H9 (cell line): Measurements from ENCODE around the gene KLHL21. TPM values are rescaled to one million over a fixed set of nuclear protein-coding genes. Genes with fewer than 3 reads are reported as not detected.
A peak's percentile ranks its signal among the peaks of the same experiment; 100 is the strongest.

Experiments
- DNase-seq: peaks from one replicate; pipeline ENCODE4 v3.0.0-alpha.2; 2017
- H2AFZ ChIP-seq: one replicate; pipeline ENCODE4 v1.6.1; 2013; ENCODE audit warnings: mild to moderate bottlenecking, low read length, control low read depth, moderate library complexity
- H2AK5ac ChIP-seq: 2 replicates; pipeline ENCODE4 v1.6.1; 2013; ENCODE audit warnings: low read length, control low read depth, mixed read lengths; ENCODE audit not compliant: insufficient read length
- H2BK120ac ChIP-seq: one replicate; pipeline ENCODE4 v1.6.1; 2013; ENCODE audit warnings: low read depth, mild to moderate bottlenecking, low read length, control low read depth, inconsistent platforms; ENCODE audit not compliant: poor library complexity, severe bottlenecking
- H2BK12ac ChIP-seq: 2 replicates; pipeline ENCODE4 v1.6.1; 2013; ENCODE audit warnings: low read length, control low read depth, mixed read lengths, low read depth; ENCODE audit not compliant: insufficient read length
- H2BK15ac ChIP-seq: 2 replicates; pipeline ENCODE4 v1.6.1; 2013; ENCODE audit warnings: low read depth, low read length, control low read depth
- H2BK20ac ChIP-seq: one replicate; pipeline ENCODE4 v1.6.1; 2013; ENCODE audit warnings: low read depth, mild to moderate bottlenecking, low read length, control low read depth, inconsistent platforms; ENCODE audit not compliant: poor library complexity, severe bottlenecking
- H2BK5ac ChIP-seq: 2 replicates; pipeline ENCODE4 v1.6.1; 2013; ENCODE audit warnings: low read length, control low read depth, mixed read lengths; ENCODE audit not compliant: insufficient read length
- H3K14ac ChIP-seq: 2 replicates; pipeline ENCODE4 v1.6.1; 2013; ENCODE audit warnings: low read length, control low read depth; ENCODE audit not compliant: insufficient read depth
- H3K18ac ChIP-seq: 2 replicates; pipeline ENCODE4 v1.6.1; 2013; ENCODE audit warnings: low read depth, mild to moderate bottlenecking, mixed read lengths, low read length, control low read depth; ENCODE audit not compliant: insufficient read length
- H3K23ac ChIP-seq: 2 replicates; pipeline ENCODE4 v1.6.1; 2013; ENCODE audit warnings: low read length, control low read depth, mixed read lengths, low read depth; ENCODE audit not compliant: insufficient read length
- H3K23me2 ChIP-seq: 2 replicates; pipeline ENCODE4 v1.6.1; 2013; ENCODE audit warnings: low read depth, mild to moderate bottlenecking, mixed read lengths, low read length, control low read depth; ENCODE audit not compliant: insufficient read length, poor library complexity, severe bottlenecking
- H3K27ac ChIP-seq: 2 replicates; pipeline ENCODE4 v1.5.1; 2013; ENCODE audit warnings: low read length, control low read depth, mixed read lengths, low read depth; ENCODE audit not compliant: insufficient read length
- H3K27me3 ChIP-seq: 2 replicates; pipeline ENCODE4 v1.6.1; 2013; ENCODE audit warnings: low read length, control low read depth, inconsistent platforms; ENCODE audit not compliant: insufficient read depth
- H3K4ac ChIP-seq: 2 replicates; pipeline ENCODE4 v1.6.1; 2013; ENCODE audit warnings: low read depth, mild to moderate bottlenecking, control low read depth, inconsistent platforms, low read length, moderate library complexity
- H3K4me1 ChIP-seq: 2 replicates; pipeline ENCODE4 v1.6.1; 2013; ENCODE audit warnings: low read length, control low read depth, inconsistent platforms; ENCODE audit not compliant: insufficient read depth
- H3K4me2 ChIP-seq: 2 replicates; pipeline ENCODE4 v1.6.1; 2013; ENCODE audit warnings: low read length, control low read depth, mixed read lengths; ENCODE audit not compliant: insufficient read length, insufficient read depth
- H3K56ac ChIP-seq: 2 replicates; pipeline ENCODE4 v1.6.1; 2013; ENCODE audit warnings: low read depth, mild to moderate bottlenecking, mixed read lengths, low read length, control low read depth; ENCODE audit not compliant: insufficient read length
- H3K79me1 ChIP-seq: 2 replicates; pipeline ENCODE4 v1.6.1; 2013; ENCODE audit warnings: low read depth, mild to moderate bottlenecking, moderate library complexity, low read length, control low read depth, inconsistent platforms; ENCODE audit not compliant: insufficient read depth, poor library complexity, severe bottlenecking
- H3K79me2 ChIP-seq: 2 replicates; pipeline ENCODE4 v1.6.1; 2013; ENCODE audit warnings: low read length, control low read depth, inconsistent platforms; ENCODE audit not compliant: insufficient read depth
- H3K9ac ChIP-seq: 2 replicates; pipeline ENCODE4 v1.6.1; 2013; ENCODE audit warnings: low read length, control low read depth, mixed read lengths; ENCODE audit not compliant: insufficient read length; ENCODE audit errors: extremely low read depth
- H3K9me3 ChIP-seq: one replicate; pipeline ENCODE4 v1.6.1; 2013; ENCODE audit warnings: low read depth, low read length, inconsistent platforms; ENCODE audit not compliant: control insufficient read depth
- H3T11ph ChIP-seq: one replicate; pipeline ENCODE4 v1.6.1; 2013; ENCODE audit warnings: mild to moderate bottlenecking, low read length, control low read depth, inconsistent platforms
- H4K20me1 ChIP-seq: one replicate; pipeline ENCODE4 v1.6.1; 2013; ENCODE audit not compliant: control insufficient read depth, insufficient read length, insufficient read depth
- H4K5ac ChIP-seq: 2 replicates; pipeline ENCODE4 v1.6.1; 2013; ENCODE audit warnings: low read depth, mild to moderate bottlenecking, mixed read lengths, low read length, control low read depth; ENCODE audit not compliant: insufficient read length
- H4K8ac ChIP-seq: replicated peaks from 2 replicates; pipeline ENCODE4 v1.6.1; 2013; ENCODE audit warnings: low read length, control low read depth, mixed read lengths, low read depth; ENCODE audit not compliant: insufficient read length
- H4K91ac ChIP-seq: 2 replicates; pipeline ENCODE4 v1.6.1; 2013; ENCODE audit warnings: low read depth, mild to moderate bottlenecking, moderate library complexity, mixed read lengths, low read length, control low read depth; ENCODE audit not compliant: insufficient read length
- H3K27ac Mint-ChIP-seq, 3 experiments: 2 replicates in 2 of 3; 3 replicates in 1 of 3; pipeline ENCODE4 v1.8.0; 2020 to 2021; ENCODE audit warnings: mixed read lengths in 3 of 3, mild to moderate bottlenecking in 1 of 3, moderate library complexity in 1 of 3
- H3K27me3 Mint-ChIP-seq: 2 replicates; pipeline ENCODE4 v1.8.0; 2021; ENCODE audit warnings: low read depth, mild to moderate bottlenecking, moderate library complexity, mixed read lengths
- H3K36me3 Mint-ChIP-seq, 3 experiments: 2 replicates in 2 of 3; 3 replicates in 1 of 3; pipeline ENCODE4 v1.8.0; 2020 to 2021; ENCODE audit warnings: low read depth in 3 of 3, mixed read lengths in 3 of 3; ENCODE audit not compliant: insufficient read depth in 1 of 3
- H3K4me1 Mint-ChIP-seq, 2 experiments: 2 replicates each; pipeline ENCODE4 v1.8.0; 2020; ENCODE audit warnings: mixed read lengths in 2 of 2
- H3K4me3 Mint-ChIP-seq, 2 experiments: 2 replicates in 1 of 2; 3 replicates in 1 of 2; pipeline ENCODE4 v1.8.0; 2020 to 2021; ENCODE audit warnings: mild to moderate bottlenecking in 2 of 2, mixed read lengths in 2 of 2, moderate library complexity in 1 of 2
- H3K9me3 Mint-ChIP-seq, 2 experiments: 2 replicates in 1 of 2; 3 replicates in 1 of 2; pipeline ENCODE4 v1.8.0; 2020; ENCODE audit warnings: mild to moderate bottlenecking in 2 of 2, mixed read lengths in 2 of 2, moderate library complexity in 1 of 2
- CTCF ChIP-seq: fragments of 200-600 bp; sonication (generic); conservative IDR thresholded peaks from 3 replicates; pipeline ENCODE4 v1.8.0; 2021; ENCODE audit warnings: antibody characterized with exemption, mild to moderate bottlenecking
- WGBS: extraction: QIAGEN DNeasy Blood & Tissue Kit; methylation state at CpG from one replicate; pipeline ENCODE4 v1.1.7; 2013; ENCODE audit warnings: missing lambda C conversion rate, low lambda C conversion rate, mixed read lengths; ENCODE audit not compliant: insufficient read length; ENCODE audit errors: extremely low coverage; 5-methylcytosine and 5-hydroxymethylcytosine counted together
- total RNA-seq: library from RNA; stranded (reverse); gene quantifications from 2 replicates; pipeline ENCODE4 v1.2.1, GENCODE V29; 2021

KLHL21 gene
- total RNA-seq, 1 experiment from 2014 or later: 31.9 TPM

- H2AFZ ChIP-seq: no peak overlapping the region
- no peak overlapping the region for H4K91ac ChIP-seq
- no peak overlapping the region for H4K8ac ChIP-seq
- H3K4ac ChIP-seq: no peak overlapping the region
- peak overlapping the region in 1 of 2 experiments; percentile 36; a peak in 4 of 5 replicates for H3K4me3 Mint-ChIP-seq
- H3T11ph ChIP-seq: no peak overlapping the region
- whole genome bisulfite sequencing: no CpG with 5 or more reads among the region's 21 CpGs
- H3K9me3 ChIP-seq: no peaks in the 10 kb centered on the region
- no peak overlapping the region for H3K18ac ChIP-seq
- H3K27ac ChIP-seq: no peak overlapping the region
- H2BK120ac ChIP-seq: no peak overlapping the region
- H3K14ac ChIP-seq: no peak overlapping the region
- H3K4me2 ChIP-seq: no peak overlapping the region
- no peak overlapping the region for H2BK5ac ChIP-seq
- H3K9me3 Mint-ChIP-seq: no peaks in the 10 kb centered on the region
- H2BK12ac ChIP-seq: no peak overlapping the region
- no peak overlapping the region for H2BK20ac ChIP-seq
- no peaks in the 10 kb centered on the region for H3K4me1 ChIP-seq
- DNase-seq: no peak
- H3K56ac ChIP-seq: no peak overlapping the region
- H2BK15ac ChIP-seq: no peak overlapping the region
- no peaks in the 10 kb centered on the region for H4K20me1 ChIP-seq
- H3K79me1 ChIP-seq: no peaks in the 10 kb centered on the region
- H2AK5ac ChIP-seq: no peak overlapping the region
- no peak for TF ChIP-seq CTCF
- H3K23ac ChIP-seq: no peak overlapping the region
- peak overlapping the region in 1 of 3 experiments; percentile 29; a peak in 2 of 7 replicates for H3K27ac Mint-ChIP-seq
- peaks cover 10 to 23% of the 10 kb centered on the region in 2 experiments for H3K4me1 Mint-ChIP-seq
- no peaks in the 10 kb centered on the region for H3K27me3 ChIP-seq
- no peak overlapping the region for H3K9ac ChIP-seq
- peaks cover 15 to 66% (median 49%) of the 10 kb centered on the region in 3 experiments for H3K36me3 Mint-ChIP-seq
- H3K23me2 ChIP-seq: peaks cover 5% of the 10 kb centered on the region
- no peaks in the 10 kb centered on the region for H3K27me3 Mint-ChIP-seq
- H3K79me2 ChIP-seq: 0 out of 2 replicates have a peak, but pooled peaks cover 4% of the 10 kb centered on the region
- H4K5ac ChIP-seq: no peak overlapping the region
Measured at GRCh38 chr1:6627841-6628545, 25.3 kb upstream of the KLHL21 start.
